ENCODE results near the gene ETS1. TPM values are rescaled to one million over a fixed set of nuclear protein-coding genes. Genes with fewer than 3 reads are reported as not detected.

ETS1 gene
- total RNA-seq, 1 donor from 2014 or later = 71.6 TPM

DNA sequence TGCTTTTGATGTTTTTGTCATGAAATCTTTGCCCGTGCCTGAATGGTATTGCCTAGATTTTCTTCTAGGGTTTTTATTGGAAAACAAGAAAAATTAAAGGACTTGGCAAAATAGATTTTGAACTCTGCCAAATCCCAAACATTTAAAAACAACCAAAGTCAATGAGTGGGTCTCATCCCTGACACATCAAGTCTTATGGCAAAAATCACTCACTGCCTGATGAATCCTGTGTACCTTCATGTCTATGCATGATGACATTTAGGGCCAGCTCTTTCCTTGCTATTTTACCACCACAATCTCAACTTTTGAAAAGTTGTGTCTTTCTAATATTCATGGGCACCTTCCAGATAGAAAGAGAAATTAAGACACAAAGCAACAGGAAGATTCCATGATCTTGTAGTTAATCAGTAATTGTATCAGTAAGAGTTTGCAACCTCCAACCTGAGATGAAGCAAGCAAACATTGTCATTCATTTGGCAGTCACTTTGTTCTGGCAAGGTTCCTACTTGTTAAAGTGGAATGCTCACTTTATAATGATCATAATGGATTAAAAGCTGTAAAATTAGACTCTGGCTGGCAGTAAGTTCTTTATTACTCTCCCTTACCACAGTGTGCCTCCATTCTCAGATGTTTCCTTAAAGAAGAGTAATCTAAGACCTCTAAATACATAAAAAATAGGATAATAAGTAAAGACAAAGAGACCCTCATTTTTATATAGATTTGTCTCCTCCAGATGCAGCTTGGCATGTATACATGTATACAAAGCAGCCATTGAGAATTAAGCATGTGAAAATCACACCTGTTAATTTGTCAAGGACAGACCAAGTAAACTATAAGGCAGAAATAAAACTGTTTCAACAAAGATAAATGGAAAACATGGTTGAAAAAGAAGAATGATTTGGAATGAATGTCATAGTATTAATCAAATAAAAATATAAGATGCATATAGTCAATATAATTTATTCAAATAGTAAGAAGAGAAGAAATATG lies 51.6 kb downstream of the ETS1 start:
- no peak for DNase-seq

DNA sequence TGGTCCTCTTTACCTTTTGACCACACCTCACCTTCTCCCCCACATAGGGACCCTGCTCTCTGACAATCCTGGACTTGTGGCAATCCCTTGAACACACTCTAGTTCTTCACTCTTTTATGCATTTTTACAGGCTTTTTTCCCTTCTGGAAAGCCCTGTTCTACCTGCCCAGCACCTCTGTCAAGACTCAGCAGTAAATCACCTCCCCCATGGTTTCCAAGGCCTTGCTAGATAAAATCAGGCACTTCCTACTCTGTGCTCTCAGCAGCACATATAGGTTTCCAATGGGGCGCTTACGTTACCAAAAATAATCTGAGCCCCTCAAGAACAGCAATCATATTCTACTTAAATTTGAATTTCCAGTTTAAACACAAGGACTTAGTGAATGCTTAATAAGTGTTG lies 53.9 kb downstream of the ETS1 start:
- DNase-seq = no peak

DNA sequence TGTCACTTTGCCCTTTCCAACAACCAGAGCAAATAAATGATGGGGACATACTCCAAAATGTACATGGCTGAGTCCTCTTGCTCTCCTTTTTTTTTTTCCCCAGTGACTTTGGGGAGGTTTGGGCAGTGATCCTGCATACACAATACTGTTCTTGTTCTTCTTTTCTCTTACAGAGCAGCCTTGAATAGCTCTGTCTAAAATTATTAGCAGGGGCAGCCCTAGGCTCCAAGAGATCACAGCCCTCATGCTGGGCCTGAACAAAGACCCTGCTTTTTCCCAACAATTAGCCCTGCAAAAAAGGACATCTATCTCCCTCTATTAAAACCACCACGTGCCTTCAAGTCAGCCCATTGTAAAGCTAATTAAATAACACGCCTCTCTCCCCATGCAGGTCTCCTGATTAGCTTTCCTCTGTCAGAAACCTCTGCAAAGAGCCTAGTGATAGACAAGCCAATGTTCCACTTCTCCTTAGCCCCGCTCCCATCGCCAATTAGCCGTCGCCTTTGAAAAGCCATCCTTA lies 54.7 kb downstream of the ETS1 start:
- peak; percentile 23 for DNase-seq

DNA sequence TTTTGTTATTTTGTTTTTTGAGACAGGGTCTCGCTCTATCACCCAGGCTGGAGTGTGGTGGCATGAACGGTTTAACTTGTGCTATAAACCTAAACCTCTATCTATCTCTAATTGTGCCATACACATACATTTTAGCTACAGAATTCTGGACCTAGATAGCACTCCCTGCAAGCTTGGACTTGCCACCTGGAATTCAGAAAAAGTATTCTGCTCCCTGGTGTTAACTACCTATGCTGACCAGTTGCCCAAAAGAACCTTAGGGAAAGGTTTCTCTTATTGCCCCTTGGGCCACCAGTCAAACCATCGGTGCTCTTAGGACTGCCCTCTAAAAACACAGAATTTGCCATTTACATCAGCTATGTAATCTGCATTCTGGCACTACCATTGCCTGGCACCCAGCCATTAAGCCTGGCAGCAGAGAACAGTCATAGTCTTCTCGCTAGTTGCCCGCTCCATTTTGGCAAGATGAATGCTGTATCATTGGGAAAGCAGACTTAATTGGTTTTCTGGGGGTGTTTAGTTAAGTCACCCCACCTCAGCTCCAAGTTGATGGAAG lies 55.3 kb downstream of the ETS1 start:
- peak; percentile 66 for DNase-seq

DNA sequence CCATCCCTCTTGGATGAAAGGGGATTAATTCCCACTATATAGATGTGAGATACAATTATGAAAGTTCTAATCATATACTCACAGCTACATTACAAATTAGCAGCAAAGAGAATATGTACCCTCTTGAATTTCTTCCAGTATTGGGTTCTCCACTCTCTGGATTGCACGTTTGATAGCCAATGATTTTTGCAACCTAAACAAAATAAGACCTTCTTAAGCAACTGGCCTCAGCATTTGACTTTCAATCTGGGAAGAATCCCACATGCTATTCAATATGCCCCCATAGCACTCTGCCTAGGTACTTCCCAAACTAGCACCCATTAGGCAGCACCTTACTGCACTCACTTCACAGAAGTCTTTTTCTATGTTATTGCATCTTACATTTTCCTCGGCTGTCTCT lies 55.8 kb downstream of the ETS1 start:
- no peak for DNase-seq

DNA sequence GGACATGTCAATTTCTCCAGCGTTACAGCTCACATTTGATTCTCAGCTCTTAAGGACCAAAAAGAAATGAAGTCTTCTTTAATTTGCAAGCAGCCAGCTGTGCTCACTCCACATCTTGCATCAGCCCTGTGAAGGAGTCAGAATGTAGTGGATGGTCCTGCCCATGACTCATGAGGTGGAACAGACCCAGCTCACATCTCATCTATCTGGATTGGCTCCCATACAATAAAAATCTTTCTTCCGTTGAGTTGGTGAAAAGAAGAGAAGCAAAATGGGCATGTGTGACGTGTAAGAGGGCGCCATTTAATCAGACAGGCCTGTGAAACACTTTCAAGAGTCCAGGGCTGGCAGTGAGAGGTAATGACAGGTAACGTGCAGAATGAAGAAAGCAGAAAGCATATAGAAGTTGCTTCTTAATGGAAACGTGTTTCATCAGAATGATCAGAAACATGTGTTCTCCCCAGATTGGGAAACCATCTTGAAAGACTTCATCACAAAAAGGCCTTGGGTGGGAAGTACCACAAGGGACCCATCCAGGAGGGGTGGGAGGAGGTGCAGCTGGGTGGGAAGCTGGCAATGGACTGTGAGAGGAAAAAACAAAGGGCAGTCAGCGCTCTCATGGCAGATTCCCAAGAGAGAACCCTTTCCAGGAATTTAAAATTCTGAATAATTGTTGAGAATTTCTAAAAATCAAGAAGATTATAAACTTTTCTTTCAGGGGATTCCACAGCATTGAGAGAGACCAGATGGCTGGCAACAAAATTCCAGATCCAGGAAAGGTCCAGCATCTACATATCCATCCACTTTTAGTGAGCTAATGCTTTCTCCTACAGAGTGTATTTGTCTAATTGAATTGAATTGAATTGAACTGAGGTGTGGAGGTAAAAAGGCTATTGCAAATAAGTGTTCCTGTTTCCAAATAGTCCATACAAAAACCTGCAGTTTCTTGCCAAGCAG lies 57.0 kb downstream of the ETS1 start:
- peak; percentile 45 for DNase-seq

DNA sequence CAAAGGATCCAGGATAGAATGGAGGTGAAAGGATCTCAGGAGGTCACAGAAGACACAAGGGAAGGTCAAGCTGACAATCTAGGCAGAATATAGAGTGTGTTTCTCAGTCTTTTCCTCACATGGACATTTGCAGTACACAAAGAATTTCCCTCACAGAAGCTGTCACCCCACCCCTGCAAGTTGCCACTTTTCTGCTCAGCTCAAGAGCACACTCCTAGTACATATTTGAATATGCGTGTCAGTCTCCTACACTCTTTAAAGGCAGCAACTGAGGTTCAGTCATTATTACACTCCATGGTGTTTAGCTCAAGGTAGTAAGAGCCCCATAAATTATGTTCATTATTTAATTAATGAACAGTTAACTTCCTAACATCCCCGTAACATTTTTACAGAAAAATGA lies 59.1 kb downstream of the ETS1 start:
- DNase-seq = no peak

DNA sequence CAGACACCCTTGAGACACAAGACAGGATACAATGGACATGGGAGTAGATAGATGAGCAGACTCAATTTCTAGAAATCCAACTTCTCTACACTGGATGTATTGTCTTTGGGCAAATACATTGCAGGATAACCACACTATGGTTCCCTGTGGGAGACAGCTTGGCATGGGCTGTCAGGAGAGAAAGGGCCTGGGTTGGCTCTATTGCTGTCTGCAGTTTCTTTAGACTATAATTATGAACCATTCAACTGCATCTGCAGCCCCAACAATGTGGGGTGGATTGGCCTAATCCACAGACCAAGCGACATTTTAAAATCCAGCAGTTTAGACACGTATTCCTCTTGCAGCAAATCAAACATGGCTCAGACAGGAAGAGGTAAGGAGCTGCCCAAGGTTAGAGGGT lies 60.3 kb downstream of the ETS1 start:
- DNase-seq = no peak

DNA sequence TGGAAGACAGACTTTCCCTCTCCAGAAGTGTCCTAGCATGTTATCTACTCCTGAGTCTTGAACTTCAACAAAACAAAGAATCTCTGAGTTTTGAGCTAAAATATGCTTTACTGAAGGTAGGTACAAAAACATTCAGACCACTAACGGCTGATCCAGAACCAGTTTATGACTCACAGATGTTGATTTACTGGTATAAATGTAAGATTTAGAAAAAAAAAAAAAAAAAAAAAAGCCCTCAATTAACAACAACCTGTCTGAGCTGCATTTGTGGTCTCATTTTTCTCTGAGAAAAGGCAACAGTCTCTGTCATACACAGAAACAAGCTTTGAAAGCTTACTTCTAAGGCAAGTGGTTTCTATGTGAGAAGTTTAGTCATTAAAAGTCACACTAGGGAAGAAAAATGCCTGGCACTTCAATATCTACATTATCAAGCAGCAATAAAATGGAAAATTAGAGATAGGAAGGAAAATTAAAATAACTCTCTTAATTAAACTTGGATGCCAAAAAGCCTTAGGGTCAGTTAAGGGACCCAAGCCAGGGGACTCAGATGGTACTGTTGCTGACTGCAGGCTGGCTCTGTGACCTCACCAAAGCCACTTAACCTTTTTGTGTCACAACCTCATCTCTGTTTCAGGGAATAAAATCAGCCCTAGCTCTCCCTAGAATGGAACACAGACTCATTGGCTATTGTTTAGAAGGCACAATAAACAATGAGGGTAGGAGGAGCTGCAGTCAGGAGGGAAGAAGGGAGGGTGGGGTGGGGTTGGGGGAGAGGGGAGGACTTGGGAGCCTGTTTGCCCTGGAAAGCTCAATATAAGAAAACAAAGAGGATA lies 61.7 kb downstream of the ETS1 start:
- DNase-seq = no peak

DNA sequence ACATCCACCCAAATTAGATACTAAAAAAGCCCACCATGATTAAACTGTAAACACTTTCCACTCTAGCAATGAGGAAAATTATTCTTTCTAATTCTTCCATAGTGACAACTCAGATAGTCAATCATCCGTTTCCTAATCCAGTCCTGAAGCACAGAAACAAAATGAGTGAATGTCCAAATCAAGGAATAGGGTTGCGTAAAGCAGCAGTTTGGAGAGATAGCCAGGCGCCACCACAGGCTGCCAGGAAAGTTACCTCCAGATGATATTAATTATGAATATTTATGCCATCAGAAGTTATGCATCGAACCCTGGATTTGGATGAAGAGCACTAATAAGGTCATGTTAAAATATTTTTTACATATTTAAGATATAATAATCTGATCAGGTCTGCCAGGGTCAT lies 63.2 kb downstream of the ETS1 start:
- no peak for DNase-seq

DNA sequence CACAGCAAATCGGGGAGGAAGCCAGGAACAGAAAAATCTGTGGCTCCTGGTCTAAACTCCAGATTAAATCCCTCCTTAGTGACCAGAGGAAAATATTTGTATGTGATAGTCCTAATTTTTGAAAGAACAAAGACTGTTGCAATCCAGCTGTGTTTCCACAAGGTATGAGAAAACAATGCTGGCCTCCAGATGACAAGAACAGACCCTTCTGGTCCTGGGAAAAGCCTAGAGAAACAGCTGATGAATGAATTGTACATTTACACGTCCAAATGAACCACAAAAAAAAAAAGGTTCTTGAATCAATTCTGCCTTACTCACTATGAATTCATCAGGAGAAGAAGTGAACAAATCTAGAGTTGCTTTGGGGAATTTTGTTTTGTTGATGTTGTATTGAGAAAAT lies 63.7 kb downstream of the ETS1 start:
- peak; percentile 39 for DNase-seq

DNA sequence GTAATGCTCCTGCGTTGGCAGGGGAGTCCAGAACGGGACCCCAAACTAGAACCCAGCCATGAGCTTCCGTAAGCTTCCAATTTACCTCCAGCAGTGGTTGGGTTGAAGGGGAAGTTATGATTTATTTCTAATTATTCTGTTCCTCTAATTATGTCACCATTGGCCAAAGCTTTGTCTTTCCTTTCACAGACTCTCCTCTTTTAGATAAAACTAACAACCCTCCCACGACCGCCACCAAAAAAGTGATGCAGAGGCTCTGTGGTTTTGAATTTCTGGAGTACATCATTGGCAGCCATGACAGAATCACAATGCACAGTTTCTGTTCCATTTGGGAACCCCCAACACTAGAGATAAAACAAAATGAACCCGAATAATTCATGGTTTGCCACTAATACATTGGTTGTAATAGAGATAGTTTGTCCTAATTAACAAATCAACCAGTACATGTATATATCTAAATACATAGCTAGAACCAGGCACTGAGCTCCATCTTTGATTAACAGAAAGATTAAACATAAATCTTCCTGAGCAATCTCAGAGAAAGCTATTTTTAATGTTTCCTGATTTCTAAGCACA lies 64.3 kb downstream of the ETS1 start:
- DNase-seq = no peak

DNA sequence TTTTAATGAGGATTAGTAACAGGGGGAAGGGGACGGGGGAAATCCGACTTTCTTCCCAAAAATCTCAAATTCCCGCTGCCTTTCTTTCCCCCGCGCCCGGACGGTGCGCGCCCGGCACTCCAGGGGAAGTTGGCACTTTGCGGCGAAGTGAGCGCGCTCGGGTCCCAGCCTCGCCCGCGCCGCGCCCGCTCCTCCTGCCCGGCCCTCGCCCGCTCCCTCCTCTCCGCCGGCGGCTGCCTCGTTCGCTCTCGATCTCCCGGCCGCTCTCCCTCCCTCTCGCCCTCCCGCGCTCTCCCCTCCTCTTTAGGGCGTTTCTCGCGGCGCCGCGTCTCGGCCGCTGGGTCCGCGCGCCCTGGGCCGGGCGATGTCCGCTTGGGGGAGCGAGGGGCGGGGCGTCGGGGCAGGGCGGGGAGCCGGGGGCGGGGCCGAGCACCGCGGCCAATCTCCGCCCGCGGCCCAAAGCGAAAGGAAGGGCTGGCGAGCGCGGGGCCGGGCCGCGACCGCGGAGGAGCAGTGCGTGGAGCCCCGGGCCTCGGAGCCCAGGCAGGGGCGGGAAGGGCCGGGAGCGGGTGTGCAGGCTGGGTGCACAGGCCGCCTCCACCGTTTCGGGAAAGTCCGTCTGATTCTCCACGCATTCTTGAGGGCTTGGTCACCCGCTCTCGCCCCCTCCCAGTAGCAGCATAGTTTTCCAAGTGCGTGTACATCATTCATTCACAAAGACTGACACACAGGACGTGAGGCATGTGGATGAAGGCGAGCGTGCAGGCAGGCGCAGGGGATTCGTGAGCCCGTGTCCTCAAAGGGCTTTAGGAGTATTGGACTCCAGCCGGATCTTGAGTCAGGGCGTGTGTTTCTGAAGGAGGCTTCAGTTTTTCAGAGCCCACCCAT lies 65.1 kb downstream of the ETS1 start:
- peak; percentile 96 for DNase-seq

DNA sequence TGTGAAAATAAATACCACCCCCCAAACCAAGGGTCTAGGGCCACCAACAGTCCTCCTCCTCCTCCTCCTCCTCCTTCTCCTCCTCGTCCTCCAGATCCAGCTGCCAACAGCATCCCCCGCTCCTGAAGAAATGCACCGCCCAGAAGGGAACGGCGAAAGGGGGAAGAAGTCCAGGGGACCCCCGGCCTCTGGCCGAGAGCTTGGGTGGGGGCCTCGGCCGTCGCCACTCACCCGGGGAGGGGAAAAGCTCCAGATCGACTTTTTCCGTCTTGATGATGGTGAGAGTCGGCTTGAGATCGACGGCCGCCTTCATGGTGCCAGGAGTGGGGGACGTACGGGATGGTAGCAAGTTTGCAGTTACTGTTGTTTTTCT lies 65.7 kb downstream of the ETS1 start:
- peak; percentile 32 for DNase-seq

DNA sequence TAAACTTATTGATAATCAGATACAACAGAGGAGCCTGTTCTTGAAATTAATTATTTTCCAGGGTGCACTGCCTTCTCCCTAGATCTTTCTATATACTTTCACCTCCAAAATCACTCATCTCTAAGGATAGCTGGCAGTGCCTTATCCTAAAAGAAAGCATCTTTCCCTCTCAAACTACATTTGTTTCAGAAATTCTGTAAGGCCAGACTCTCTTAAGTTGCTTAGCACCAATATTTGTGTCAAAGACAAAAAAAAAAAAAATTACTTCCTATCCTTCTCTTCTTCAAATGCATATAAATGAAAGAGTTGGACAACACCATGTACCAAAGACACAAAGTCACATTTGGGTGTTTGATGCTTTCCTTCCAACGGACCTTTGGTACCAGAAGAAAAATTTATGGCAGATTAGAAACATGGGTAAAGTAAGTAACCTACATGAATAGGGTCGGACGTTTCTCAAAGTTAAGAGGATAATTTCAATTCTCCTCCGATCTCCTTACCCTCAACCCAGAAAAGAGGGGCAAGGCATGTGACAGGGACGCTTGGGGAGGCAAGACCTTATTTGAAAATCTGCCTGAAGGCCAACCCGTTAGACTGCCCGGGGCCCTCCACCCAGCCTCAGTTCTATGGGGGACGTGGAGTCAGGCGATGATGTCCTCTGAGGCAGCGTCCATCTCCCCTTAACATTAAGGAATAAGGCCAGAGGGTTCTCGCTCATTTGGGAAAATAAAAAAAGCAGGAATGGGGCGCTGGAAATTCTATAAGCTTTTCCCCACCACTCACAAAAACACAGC lies 66.3 kb downstream of the ETS1 start:
- no peak for DNase-seq

DNA sequence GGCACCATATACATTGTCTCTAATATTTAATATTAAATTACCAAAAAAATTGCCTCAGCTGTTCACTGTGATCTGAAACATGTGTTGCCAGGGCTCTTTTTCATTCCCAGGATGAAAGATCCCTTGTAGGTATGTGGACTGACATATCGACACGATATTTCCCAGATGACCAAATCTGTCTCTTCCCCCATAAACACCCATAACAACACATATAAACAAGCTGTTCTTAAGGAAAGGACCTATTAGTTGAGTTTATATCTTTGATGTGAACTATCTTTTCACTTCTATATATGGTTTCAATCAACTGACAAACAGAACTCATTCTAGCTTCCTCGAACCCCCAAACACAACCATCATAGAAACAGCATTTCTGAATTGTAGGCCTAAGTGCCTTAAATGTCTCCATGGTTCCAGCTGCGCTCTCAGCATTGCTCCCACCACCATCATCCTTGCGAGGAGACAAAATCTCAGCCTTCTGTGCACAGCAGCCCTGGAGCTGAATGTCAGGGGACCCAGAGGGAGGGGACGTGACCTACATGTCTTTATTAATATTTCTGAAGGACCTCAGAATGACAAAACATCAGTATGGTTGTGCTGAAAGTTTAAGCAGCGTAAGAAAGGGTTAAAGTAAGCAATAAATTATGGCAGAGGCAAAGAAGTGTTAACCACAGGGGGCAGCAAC lies 67.0 kb downstream of the ETS1 start:
- DNase-seq = no peak

DNA sequence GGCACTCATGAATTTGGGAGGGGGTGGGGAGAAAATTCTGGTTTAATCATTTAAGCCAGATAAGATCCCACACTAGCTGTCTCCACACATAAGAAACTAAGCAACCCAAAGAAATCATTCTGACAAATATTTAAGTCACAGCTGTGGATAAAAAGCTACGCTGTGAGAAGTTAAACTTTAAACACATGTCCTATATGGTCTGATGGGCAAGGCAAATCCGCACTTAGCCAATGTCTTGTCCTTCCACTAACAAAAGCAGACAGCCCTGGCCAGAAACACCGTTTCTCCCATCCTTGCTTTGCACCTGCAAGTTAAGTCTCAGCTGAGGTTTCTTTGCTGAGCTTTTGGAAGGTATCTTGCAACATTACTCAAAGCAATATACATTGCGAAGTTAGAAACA lies 68.0 kb downstream of the ETS1 start:
- DNase-seq = peak; percentile 63

DNA sequence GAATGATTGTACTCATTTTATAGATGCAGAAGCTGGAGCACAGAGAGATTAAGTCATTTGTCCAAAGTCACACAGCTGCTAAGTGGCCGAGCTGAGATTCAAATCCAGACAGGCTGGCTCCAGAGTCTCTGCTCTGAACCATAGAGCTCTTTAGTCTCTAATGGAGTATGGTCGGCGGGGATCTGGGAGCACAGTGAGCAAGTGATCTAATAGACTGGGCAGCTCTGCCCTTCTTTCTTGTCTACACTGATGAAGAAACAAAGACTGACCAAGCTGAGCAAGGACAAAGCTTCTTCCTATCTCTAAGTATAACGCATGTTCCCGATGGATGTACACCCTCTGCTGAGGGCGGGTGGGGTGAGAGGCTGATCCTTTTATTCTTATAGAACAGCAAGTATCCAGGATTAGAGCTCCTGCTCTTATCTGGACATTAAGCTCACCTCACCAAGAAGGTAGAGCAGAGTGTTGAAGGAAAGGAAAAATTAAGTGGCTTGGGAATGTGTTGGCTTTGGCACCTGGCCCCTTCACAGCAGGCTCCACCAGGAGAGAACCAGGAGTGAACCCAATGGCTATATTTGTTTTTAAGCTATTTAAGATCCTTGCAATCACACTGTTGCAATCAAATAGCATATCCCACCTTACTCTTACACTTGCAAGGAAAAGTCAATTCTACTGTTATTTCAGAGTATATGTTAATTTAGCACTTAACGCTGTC lies 68.7 kb downstream of the ETS1 start:
- no peak for DNase-seq

Data from tongue (tissue), 2 donors.